GM19043 (cell line): ENCODE measurements around the gene VHLL.
"Not testable (repeated sequence)": the region's sequence is repeated elsewhere in the genome, so short reads cannot be mapped to it uniquely, and the experiment has no call there.

Experiments used
- ATAC-seq: cut with Tn5 transposase; IDR thresholded peaks from one replicate; pipeline ENCODE4 v1.9.1; 2021; ENCODE audit warnings: low read depth; ENCODE audit not compliant: unreplicated experiment

VHLL gene

DNA sequence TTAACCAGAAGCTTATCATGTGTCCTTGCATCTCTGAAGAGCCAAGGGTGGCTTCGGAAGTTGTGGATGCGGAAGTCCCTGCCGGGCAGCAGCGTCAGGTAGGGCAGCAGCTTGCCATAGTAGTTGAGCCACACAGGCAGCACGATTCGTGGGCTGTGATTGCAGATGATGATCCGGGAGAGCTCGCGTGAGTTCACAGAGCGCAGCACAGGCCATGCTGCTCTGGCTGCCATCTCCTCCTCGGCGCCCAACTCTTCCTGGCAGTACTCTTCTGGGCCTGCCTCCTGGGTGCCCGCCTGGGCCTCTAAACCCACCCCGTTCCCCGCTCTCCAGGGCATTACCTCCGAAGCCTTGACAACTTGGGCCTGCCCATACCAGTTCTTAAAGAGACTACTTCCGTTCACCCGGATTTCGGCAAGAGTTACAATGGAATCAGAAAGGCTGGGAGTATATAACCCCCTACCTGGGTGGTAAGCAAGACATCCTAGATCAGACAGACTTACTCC lies at the start of gene VHLL:
Gene VHLL (minus strand): TSS at position 456 of the 506 bp plus-strand sequence. CDS start 118 bp downstream, at position 338.
- ATAC-seq: no peak

DNA sequence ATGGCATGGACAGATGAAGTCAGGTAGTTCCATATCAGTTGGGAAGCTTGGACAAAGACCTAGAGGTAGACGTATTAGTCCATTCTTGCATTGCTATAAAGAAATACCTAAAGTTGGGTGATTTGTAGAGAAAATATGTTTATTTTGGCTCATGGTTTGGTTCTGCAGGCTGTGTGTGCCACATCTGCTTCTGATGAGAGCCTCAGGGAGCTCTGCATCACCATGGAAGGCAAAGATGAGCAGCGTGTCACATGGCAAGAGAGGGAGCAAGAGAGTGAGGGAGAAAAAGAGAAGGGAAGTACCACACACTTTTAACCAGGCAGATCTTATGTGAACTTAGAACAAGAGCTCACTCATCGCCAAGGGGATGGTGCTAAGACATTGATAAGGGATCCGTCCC lies 48.2 kb upstream of the VHLL start:
- no peak for ATAC-seq

DNA sequence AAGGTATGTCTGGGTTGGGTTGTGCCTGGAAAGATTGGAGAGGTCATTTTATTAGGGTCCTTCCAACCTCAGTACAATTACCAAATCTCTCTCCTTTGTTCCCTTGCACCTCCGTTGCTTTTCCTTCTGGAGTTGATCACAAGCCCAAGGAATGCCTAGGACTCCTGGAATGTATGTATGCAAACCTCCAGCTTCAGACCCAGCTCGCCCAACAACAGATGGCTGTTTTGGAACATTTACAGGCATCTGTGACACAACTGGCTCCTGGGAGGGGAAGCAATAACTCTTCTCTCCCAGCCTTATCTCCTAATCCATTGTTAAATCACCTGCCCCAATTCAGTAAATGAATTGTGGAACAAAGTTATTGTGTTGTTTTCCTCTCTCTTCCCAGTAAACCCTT lies 47.5 kb upstream of the VHLL start:
- ATAC-seq: no peak

DNA sequence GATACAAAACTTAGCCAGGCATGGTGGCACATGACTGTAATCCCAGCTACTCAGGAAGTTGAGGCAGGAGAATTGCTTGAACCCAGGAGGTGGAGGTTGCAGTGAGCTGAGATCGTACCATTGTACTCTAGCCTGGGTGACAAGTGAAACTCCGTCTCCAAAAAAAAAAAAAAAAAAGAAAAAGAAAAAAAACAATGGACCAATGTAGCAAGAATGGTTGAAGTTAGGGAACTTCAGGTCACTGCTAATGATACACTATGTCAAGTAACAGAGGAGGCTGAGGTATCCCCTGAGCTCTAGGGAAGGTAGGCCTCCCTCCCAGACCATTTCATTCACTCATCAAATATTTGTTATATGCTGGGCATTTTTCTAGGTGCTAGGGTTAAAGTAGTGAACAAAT lies 46.9 kb upstream of the VHLL start:
- ATAC-seq: not testable (repeated sequence)

DNA sequence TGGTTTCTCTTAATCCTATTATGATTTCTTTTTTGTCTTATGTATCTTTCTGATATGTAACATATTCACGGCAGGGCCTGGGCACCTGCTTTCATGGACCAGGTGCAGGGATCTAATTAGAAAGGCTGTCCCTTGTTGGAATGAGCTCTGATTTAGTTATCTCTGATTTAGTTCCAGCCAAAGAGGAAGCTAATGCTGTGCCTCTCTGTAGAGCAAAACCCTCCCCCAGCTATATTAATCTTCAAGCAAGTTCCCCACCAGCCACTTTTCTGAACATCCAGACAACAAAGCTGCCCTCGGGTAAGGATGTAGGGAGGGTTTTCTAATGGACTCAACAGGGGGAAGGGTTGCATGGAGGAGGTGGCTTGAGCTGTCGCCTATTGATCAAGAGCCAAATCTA lies 45.3 kb upstream of the VHLL start:
- no peak for ATAC-seq

DNA sequence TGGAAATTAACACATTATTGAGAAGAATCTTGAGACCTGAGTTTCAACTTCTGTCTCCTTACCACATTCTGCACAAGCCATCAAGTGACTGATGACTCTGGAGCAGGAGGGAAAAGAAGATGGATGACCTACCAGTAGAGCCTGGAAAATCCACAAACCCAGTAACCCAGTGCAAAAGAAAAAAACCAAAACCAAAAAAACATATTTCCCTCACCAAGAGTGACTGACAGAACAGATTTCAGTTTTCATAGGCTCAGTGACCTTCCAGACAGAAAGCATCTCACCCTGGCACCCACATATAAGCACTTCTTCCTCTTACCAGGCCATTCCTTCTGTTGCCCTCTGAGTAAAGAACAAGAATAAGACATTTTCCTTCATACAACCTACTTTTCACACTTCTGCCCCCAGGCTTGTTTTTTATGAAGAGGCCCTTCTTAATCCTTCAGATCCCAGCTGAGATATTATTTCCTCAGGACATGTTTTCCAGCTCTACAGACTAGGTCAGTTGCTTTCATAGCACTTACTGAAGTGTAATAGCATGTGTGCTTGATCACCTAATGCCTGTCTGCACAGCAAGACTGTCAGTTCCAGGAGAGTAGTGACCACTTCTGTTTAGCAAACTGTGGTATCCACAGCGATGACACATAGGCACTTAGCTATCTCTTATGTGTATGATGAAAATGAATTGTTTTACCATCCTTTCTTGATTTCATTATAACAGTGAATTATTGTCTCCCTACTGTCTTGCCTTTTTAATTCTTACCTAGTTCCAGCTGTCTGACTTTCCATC lies 43.3 kb upstream of the VHLL start:
- no peak for ATAC-seq

DNA sequence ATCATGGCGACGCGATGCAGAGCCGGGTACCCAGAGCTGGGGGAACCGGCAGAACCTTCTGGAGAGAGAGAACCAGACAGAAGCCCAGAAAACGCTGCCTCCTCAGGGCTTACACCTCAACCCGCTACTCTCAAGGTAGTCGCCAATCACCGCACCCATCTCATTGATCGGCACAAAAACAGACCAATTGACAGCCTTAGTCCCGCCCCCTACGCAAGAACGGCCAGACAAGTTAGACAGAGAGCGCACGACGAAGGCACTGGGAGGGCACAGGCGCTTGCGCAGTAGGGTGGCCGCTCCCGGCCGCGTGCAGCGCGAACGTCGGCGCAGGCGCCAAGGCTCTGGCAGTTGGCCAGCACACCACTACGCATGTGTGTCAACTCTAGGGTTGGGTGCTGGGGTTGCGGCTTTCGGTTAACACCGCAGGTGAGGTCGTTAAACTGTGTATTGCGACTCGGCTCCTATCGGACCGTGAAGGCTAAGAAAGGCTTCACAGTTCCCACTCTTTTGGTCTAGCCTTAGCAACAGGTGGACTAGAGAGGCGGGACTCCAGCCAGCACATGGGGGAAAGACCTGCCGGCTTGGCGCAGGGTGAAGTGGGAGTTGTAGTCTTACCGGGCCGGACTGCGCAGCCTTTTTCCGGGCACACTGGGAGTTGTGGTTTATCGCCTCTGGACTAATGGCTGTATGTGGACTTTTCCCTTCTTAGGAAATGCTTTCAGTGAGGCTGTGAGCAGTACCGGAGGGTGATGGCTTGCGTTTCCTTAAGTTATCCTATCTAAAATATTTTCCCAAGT lies 39.3 kb upstream of the VHLL start, which contains the start of the genes CCT3 and TSACC:
Gene CCT3 (minus strand): TSS at position 113 of the 797 bp plus-strand sequence. CDS start 108 bp downstream, at position 5.
Gene TSACC (plus strand): TSS at position 347 of the 797 bp plus-strand sequence. CDS start 1,232 bp downstream, outside the sequence.
- peak; percentile 87 for ATAC-seq

DNA sequence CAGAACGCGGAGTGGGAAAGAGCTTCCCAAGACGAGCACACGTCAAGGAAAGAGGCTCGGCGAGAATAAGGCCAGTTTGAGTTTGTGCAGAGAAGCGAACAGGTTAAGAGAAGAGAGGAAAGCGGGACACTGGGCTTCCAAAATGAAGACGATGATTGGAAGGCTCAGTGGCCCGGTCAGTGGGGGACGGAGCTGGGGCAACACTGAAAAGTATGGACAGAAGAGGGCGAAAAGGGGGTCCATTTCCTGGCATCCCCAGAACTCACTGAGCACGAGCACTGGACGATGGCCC lies 38.7 kb upstream of the VHLL start:
- ATAC-seq: no peak

DNA sequence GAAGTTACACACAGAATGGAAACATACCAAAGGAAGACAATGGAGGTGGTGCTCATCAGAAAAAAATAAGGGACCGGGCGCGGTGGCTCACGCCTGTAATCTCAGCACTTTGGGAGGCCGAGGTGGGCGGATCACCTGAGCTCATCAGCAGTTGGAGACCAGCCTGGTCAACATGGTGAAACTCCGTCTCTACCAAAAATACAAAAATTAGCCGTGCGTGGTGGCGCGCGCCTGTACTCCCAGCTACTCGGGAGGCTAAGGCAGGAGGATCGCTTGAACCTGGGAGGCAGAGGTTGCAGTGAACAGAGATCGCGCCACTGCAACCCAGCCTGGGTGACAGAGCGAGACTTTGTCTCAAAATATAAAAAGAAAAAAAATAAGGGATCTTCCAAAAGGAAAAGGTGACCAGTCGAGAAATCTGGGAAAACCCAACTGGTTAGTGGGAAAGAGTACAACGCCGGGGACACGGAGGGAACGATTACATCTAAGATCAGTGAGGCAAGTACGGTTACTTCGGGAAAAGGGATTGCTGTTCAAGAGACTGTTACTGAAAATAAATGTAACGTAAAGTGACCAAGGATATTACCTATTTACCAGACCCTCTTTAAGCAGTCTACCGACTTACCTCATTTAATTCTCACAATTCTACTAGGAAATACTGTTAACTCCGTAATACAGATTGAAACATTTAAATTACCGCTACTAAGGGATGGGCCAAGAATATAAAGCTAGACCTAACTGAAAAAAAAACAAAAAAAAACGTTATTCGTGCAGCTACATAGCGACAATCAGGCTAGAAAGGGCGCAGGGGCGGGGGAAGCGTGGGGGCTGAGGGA lies 38.2 kb upstream of the VHLL start:
- no peak for ATAC-seq

DNA sequence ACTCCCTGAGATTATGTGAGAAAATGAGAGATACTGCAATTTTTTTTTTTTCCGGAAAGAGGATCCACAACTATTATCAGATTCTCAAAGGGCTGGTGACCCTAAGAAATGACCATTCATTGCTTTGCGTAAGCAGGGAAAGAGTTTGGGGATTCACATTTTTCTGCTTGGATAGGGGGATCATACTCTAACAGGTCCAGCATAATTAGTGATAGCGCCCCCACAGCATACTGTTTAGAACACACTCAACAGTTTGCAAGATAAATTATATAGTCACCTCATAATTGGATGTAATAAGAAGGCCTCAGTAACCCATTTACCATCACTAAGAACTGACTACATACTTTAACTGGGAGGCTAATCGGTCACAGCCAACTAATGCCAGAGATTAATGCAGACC lies 37.1 kb upstream of the VHLL start:
- ATAC-seq: no peak

DNA sequence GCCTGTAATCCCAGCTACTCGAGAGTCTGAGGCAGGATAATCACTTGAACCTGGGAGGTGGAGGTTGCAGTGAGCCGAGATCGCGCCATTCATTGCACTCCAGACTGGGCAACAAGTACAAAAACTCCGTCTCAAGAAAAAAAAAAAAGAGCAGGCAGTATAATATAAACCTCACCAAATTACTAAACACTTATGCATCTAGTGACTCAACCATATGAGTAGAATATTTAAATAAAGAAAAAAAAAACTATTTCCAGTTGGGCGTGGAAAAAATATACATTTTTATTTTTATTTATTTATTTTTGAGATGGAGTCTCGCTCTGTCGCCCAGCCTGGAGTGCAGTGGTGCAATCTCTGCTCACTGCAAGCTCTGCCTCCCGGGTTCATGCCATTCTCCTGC lies 24.1 kb upstream of the VHLL start:
- not testable (repeated sequence) for ATAC-seq

DNA sequence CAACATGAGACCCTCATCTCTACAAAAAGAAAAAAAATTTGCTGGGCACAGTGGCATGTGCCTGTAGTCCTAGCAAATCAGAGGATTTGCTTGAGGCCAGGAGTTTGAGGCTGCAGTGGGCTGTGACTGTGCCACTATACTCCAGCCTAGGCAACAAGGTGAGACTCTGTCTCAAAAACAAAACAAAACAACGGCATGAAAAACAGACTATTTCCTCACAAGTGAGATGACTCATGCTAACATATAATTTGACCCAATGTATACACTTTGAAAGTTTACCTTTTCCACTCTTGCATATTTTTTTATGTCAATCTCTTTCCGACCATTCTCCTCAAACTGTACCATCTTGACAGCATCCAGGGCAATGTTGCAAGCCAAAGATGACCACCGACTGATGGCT lies 21.5 kb upstream of the VHLL start:
- ATAC-seq: no peak

DNA sequence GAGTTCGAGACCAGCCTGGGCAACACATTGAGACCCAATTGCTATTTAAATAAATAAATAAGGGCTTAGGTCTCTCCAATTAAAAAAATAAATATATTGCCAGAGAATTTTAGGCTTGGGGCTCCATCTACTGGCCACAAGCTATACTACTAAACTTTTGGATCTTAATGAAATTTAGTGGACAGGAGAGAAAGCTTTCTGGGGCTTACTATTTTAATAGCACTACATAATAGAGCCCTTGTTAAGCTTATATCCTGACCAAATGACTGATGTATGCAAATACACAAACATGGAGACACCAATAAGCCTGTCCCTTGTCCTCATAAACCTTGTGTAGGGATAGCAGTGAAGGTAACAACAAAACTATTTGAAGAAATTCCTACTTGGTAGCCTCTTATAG lies 20.6 kb upstream of the VHLL start:
- no peak for ATAC-seq

DNA sequence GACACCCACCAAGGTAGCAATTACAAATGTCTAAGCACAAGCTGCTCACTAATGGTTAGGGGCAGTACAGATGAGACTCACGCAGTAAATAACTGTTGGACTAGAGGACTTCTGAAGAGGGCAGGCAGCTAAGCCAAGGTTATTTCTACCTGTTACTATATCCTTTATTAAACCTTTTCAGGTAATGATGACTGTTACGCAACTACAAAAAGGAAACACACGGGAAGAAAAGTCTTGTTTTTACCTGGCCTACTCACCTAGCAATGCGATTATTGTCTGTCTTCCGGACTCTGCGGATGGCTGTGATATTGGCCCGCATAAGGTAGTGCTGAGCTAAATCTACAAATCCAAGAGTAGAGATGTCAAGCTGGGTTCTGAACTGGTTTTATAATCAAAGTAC lies 17.8 kb upstream of the VHLL start:
- no peak for ATAC-seq

DNA sequence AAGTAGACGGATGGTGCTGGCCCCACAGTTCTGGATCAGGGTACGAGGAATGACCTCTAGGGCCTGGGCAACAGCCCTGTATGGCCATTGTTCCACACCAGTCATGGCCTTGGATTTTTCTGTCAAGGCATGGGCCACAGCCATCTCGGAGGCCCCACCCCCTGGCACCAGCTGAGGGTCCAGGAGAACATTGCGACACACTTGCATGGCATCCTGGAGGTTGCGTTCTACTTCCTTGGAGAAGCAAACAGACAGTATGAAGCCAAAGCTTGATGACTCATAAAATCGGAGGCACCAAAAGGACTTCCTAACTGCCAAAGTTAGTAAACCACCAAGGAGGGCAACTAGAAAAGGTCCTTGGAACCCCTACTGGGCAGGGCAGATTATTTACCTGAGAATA lies 11.9 kb upstream of the VHLL start:
- no peak for ATAC-seq

DNA sequence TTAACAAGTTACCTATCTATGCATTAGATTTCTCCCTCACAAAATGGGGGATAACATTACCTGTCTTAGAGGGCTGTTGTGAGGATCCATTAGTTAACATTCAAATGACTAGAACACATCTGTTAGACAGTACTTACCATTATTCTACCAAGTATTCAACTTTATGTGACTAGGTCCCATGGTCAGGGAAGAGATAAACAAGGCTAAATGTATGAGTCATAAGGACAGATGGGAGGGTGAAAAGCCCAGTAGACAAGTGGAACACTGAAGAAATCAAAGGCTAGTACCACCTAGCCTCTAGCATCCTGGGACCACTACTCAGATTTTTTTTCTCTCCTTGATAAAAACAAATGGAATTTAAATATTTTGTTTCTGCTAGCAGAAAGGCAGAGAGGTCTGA lies 9.0 kb upstream of the VHLL start:
- ATAC-seq: no peak

DNA sequence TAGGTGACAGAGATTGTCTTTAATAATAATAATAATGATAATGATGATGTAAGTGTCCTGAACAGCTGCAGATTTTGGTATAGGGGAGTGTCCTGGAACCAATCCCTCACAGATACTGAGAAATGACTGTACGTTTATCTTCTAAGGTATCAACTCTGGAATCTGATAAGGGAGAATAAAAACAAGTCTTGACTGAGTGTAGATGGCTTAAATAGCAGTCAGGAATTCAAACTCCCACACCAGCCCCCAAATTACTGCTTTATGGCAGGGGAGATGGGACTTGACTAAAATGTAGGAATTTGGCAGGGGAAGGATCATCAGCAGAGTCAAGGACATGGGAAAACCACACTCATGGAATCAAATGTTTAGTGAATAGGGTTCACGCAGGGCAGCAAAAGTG lies 6.1 kb upstream of the VHLL start:
- no peak for ATAC-seq

DNA sequence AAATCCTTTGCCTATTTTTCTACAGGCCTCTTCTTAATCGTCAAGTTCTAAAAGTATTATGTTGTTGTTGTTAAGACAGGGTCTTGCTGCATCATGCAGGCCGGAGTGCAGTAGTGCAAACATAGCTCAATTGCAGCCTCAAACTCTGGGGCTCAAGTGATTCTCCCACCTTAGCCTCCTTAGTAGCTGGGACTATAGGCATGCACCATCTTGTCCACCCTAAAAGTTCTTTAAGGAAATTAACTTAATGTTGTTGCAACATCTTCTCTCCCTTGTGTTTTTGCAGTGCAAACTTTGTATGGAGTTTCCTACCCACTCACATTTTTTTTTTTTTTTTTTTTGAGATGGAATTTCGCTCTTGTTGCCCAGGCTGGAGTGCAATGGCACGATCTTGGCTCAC lies 4.1 kb upstream of the VHLL start:
- no peak for ATAC-seq

DNA sequence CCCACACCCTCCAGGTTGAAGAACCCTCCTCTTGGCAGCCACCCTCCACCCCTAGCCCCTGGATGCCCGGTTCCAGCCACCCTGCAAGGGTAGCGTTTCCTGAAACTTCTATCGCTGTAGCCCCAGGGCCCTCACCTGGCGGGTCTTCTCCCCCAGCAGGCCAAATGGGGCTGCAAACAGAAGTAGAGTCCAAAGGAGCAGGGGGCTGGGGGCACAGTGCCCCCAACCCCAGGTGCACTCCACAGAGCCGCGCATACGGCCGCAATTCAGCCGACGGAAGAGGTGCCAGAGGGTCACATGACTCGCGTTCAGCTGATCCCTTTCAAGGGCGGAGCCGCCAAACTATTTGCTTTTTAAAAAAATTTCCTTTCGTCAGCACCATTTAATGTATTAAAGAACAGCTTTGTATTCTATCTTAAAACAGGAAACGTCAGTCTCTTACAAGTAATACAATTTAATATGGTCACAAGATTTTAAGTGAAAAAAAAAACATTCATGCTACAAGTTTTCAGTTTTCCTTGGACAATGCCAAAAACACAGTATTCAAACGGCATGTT lies 3.6 kb downstream of the VHLL start, which contains the start of gene GLMP:
Gene GLMP (minus strand): TSS at position 289 of the 557 bp plus-strand sequence. CDS start 34 bp downstream, at position 255.
- no peak for ATAC-seq

DNA sequence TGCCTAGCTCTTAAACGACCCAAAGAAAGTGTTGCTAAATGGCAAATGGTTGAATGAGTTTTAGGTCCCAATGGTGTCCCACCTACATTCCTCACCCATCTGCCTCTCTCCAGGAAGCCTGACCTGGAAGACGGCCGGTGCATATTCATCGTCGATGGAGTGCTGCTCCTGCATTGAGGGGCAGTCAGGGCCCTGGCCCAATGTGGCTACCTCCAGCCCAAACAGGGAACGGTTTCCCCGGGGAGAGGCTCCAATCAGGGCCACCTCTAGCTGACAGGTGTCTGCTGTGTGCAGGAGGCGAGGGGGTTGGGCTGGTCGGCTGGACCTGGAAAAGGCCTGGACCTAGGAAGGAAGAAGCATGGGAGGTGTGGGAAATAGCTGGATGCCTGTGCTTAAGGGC lies 5.2 kb downstream of the VHLL start:
- ATAC-seq: no peak

DNA sequence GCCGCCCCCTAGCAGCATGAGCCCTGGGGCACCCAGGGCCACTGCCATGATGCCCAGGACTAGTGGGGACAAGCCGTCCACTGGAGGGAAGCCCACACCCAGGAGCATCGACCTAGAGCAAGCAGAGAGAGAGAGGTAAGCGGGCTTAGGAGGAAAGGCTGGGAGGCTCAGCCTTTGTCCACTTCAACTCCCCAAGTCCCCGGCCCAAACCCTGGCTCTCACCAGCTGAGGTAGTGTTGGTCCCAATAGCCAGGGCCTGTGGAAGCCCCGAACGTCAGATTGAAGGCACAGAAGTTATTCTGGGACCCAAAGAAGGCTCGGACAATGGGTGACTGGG lies 6.0 kb downstream of the VHLL start:
- ATAC-seq: no peak
